ENCODE measurements around the gene MAP7D3. TPM values are rescaled to one million over a fixed set of nuclear protein-coding genes. Genes with fewer than 3 reads are reported as not detected.

The MAP7D3 gene
- total RNA-seq, 1 donor from 2014 or later: 84.7 TPM

DNA sequence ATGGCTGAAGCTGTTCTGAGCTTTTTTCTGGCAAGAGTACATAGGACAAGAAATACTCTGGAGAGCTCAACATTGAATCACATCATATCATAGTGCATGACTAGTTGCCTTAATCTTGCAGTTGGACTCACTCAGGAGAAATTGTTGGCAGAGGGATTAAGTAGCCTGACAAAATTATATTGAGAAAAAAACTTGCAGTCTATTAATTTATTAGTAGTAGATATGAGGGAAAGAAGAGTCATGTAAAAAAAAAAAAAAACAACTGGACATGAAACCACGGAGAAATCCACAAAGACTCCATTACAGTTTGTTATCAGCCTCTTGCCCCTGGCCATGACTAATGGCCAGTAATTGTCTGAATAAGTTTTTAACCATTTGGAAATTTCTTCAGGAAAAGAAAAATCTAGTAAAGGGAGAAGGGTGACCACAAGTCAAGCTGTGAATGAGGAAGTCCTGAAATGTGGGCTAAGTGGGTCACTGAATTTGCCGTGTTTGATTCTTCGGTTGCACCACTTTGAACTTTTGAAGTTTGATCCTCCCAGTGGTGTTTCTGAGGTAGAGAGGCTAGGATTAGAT, 58.3 kb downstream of the MAP7D3 start:
- TF ChIP-seq, protein P1, sequence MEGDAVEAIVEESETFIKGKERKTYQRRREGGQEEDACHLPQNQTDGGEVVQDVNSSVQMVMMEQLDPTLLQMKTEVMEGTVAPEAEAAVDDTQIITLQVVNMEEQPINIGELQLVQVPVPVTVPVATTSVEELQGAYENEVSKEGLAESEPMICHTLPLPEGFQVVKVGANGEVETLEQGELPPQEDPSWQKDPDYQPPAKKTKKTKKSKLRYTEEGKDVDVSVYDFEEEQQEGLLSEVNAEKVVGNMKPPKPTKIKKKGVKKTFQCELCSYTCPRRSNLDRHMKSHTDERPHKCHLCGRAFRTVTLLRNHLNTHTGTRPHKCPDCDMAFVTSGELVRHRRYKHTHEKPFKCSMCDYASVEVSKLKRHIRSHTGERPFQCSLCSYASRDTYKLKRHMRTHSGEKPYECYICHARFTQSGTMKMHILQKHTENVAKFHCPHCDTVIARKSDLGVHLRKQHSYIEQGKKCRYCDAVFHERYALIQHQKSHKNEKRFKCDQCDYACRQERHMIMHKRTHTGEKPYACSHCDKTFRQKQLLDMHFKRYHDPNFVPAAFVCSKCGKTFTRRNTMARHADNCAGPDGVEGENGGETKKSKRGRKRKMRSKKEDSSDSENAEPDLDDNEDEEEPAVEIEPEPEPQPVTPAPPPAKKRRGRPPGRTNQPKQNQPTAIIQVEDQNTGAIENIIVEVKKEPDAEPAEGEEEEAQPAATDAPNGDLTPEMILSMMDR (IDR thresholded peaks at IDR 0.05): no peak
- H3K27ac Mint-ChIP-seq (ENCODE audit: unreplicated experiment): peak overlapping the region; percentile 72
- no peaks in the 10 kb centered on the region for H3K27me3 Mint-ChIP-seq (ENCODE audit: unreplicated experiment)
- no peak overlapping the region for H3K4me3 Mint-ChIP-seq (ENCODE audit: unreplicated experiment)
- no peak for DNase-seq (ENCODE audit: extremely low spot score, unreplicated experiment)
- H3K4me1 Mint-ChIP-seq (ENCODE audit: unreplicated experiment): peaks cover 83% of the 10 kb centered on the region
- H3K9me3 Mint-ChIP-seq (ENCODE audit: unreplicated experiment): peaks cover 13% of the 10 kb centered on the region
- H3K36me3 Mint-ChIP-seq (ENCODE audit: unreplicated experiment): peaks cover 42% of the 10 kb centered on the region

DNA sequence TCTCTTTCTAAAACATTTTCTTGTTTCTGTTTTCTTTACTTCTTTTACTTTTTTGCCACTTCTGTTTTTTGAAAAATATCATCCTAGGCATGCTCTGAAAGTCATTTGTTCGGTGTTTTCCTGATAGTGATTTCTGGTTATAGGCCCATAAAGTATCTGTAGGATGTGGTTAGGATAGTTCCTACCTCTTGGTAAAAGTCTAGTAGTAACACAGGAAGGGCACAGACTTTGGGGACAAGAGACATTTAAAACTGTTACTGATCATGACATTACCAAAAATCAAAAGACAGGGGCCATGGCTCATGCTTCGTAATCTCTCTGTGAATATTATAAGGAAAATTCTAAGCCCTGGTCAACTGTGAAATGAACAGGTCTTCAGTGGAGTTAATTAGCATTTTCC, 59.1 kb downstream of the MAP7D3 start:
- H3K36me3 Mint-ChIP-seq (ENCODE audit: unreplicated experiment): peaks cover 42% of the 10 kb centered on the region
- peak overlapping the region; percentile 72 for H3K27ac Mint-ChIP-seq (ENCODE audit: unreplicated experiment)
- H3K4me1 Mint-ChIP-seq (ENCODE audit: unreplicated experiment): peaks cover 77% of the 10 kb centered on the region
- peaks cover 13% of the 10 kb centered on the region for H3K9me3 Mint-ChIP-seq (ENCODE audit: unreplicated experiment)
- TF ChIP-seq, protein P1 (IDR thresholded peaks at IDR 0.05): no peak
- H3K4me3 Mint-ChIP-seq (ENCODE audit: unreplicated experiment): no peak overlapping the region
- DNase-seq (ENCODE audit: extremely low spot score, unreplicated experiment): no peak
- H3K27me3 Mint-ChIP-seq (ENCODE audit: unreplicated experiment): no peaks in the 10 kb centered on the region

DNA sequence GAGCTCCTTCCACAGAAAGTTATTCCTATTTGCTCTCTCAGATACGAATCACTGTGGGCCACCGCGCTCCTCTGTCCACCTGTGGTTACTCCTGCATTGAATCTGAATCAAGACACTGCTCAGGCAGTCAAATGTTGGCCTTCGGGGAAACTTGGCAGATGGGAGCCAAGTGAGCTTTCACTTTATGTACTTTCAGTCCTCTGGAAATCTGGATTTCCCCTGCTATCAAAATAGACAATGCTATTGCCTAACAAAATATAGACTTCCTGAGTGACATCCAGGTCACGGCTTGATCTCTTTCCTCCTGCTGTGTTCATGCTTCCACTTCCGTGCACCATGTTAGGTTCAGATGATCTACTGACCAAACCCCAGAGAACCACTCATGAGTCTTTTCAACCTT, 60.0 kb downstream of the MAP7D3 start:
- H3K36me3 Mint-ChIP-seq (ENCODE audit: unreplicated experiment): peaks cover 42% of the 10 kb centered on the region
- H3K27ac Mint-ChIP-seq (ENCODE audit: unreplicated experiment): peak overlapping the region; percentile 81
- H3K27me3 Mint-ChIP-seq (ENCODE audit: unreplicated experiment): no peaks in the 10 kb centered on the region
- peak overlapping the region; percentile 1 for H3K4me3 Mint-ChIP-seq (ENCODE audit: unreplicated experiment)
- H3K9me3 Mint-ChIP-seq (ENCODE audit: unreplicated experiment): peaks cover 13% of the 10 kb centered on the region
- H3K4me1 Mint-ChIP-seq (ENCODE audit: unreplicated experiment): peaks cover 74% of the 10 kb centered on the region
- TF ChIP-seq, protein P1 (IDR thresholded peaks at IDR 0.05): no peak
- DNase-seq (ENCODE audit: extremely low spot score, unreplicated experiment): no peak

DNA sequence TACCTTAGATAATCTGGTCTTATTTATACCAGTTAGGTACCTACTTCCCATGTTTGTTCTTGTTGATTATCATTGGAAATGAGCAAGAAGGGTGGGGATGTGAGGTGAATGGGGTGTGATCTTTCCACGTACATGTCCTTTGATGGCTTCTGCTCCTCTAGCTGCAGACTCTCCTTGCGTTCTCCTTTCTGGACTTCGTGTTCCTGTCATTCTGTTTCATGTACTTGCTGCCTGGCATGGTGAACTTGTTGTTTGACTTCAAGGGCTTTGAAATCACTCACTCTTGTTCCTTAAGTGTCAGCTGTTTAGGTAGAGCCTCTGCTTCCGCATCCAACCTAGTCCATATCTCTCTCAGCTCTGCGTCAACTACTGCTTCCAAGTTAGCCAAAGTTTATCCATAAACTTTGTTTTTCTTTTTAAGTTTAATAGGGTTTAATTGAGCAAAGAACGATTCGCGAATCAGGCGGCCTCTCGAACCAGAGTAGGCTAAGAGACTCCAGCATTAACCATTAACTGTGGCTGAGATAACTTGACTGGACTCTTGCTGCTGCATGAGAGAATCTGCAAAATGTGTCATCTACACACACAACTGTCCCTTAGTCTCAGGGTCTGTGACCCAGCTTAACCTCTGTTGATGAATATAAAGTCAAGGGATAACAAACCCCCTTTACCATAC, 61.0 kb downstream of the MAP7D3 start:
- peak overlapping the region; percentile 53 for H3K27ac Mint-ChIP-seq (ENCODE audit: unreplicated experiment)
- TF ChIP-seq, protein P1 (IDR thresholded peaks at IDR 0.05): no peak
- peaks cover 74% of the 10 kb centered on the region for H3K4me1 Mint-ChIP-seq (ENCODE audit: unreplicated experiment)
- H3K27me3 Mint-ChIP-seq (ENCODE audit: unreplicated experiment): no peaks in the 10 kb centered on the region
- DNase-seq (ENCODE audit: extremely low spot score, unreplicated experiment): no peak
- peaks cover 38% of the 10 kb centered on the region for H3K36me3 Mint-ChIP-seq (ENCODE audit: unreplicated experiment)
- no peak overlapping the region for H3K4me3 Mint-ChIP-seq (ENCODE audit: unreplicated experiment)
- peaks cover 13% of the 10 kb centered on the region for H3K9me3 Mint-ChIP-seq (ENCODE audit: unreplicated experiment)

DNA sequence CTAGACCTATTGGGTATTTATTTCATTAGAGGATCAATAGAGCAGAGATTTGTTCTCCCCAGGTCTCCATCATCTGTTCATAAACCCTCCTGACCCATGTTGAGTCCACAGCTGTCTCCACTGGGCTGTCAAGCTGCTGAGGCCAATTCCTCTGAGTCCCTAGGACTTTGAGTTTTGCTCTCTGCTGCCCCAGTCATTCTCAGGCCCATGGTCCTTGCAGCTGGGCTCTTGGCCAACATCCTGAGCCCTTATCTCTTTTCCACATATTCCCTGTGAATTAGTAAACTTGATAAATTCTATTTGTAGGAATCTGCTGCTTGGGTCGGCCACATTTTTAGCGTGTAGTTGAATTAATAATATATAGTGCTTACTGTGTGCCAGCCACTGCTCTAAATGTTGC, 62.0 kb downstream of the MAP7D3 start:
- Mint-ChIP-seq H3K9me3 (ENCODE audit: unreplicated experiment) (peaks cover 13% of the 10 kb centered on the region), H3K27me3 (ENCODE audit: unreplicated experiment) (no peaks in the 10 kb centered on the region), H3K4me3 (ENCODE audit: unreplicated experiment) (no peak overlapping the region), H3K36me3 (ENCODE audit: unreplicated experiment) (peaks cover 36% of the 10 kb centered on the region), H3K27ac (ENCODE audit: unreplicated experiment) (peak overlapping the region; percentile 54), H3K4me1 (ENCODE audit: unreplicated experiment) (peaks cover 71% of the 10 kb centered on the region)
- no peak for DNase-seq (ENCODE audit: extremely low spot score, unreplicated experiment)
- TF ChIP-seq, protein P1 (IDR thresholded peaks at IDR 0.05): no peak

Data from osteocyte (in vitro differentiated cells).